ENCODE measurements around the gene NMRK2.

Gene NMRK2

GRCh38 chr19:3964256-3965194 lies 31.7 kb downstream of the NMRK2 start:
- TF ChIP-seq, protein P1, sequence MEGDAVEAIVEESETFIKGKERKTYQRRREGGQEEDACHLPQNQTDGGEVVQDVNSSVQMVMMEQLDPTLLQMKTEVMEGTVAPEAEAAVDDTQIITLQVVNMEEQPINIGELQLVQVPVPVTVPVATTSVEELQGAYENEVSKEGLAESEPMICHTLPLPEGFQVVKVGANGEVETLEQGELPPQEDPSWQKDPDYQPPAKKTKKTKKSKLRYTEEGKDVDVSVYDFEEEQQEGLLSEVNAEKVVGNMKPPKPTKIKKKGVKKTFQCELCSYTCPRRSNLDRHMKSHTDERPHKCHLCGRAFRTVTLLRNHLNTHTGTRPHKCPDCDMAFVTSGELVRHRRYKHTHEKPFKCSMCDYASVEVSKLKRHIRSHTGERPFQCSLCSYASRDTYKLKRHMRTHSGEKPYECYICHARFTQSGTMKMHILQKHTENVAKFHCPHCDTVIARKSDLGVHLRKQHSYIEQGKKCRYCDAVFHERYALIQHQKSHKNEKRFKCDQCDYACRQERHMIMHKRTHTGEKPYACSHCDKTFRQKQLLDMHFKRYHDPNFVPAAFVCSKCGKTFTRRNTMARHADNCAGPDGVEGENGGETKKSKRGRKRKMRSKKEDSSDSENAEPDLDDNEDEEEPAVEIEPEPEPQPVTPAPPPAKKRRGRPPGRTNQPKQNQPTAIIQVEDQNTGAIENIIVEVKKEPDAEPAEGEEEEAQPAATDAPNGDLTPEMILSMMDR (conservative IDR thresholded peaks at IDR 0.05): no peak
- no peak for TF ChIP-seq ZFX (IDR thresholded peaks at IDR 0.05)
- H3K27ac ChIP-seq: no peak overlapping the region

- no peak overlapping the region; the same call in 1 of the 2 replicates for H3K27ac ChIP-seq
- TF ChIP-seq, protein P1 (conservative IDR thresholded peaks at IDR 0.05): no peak
- no peak for TF ChIP-seq ZFX (IDR thresholded peaks at IDR 0.05)
These were observed 33.5 kb downstream of the NMRK2 start for GRCh38 chr19:3966051-3967017.

GRCh38 chr19:3967983-3968382 lies 35.1 kb downstream of the NMRK2 start:
- peak overlapping the region; percentile 82; the same call in 1 of the 2 replicates for H3K27ac ChIP-seq

- TF ChIP-seq, protein P1 (conservative IDR thresholded peaks at IDR 0.05): no peak
- no peak for TF ChIP-seq ZFX (IDR thresholded peaks at IDR 0.05)
- H3K27ac ChIP-seq: peak overlapping the region; percentile 82
These were observed 35.9 kb downstream of the NMRK2 start for GRCh38 chr19:3968556-3969434.

DNA sequence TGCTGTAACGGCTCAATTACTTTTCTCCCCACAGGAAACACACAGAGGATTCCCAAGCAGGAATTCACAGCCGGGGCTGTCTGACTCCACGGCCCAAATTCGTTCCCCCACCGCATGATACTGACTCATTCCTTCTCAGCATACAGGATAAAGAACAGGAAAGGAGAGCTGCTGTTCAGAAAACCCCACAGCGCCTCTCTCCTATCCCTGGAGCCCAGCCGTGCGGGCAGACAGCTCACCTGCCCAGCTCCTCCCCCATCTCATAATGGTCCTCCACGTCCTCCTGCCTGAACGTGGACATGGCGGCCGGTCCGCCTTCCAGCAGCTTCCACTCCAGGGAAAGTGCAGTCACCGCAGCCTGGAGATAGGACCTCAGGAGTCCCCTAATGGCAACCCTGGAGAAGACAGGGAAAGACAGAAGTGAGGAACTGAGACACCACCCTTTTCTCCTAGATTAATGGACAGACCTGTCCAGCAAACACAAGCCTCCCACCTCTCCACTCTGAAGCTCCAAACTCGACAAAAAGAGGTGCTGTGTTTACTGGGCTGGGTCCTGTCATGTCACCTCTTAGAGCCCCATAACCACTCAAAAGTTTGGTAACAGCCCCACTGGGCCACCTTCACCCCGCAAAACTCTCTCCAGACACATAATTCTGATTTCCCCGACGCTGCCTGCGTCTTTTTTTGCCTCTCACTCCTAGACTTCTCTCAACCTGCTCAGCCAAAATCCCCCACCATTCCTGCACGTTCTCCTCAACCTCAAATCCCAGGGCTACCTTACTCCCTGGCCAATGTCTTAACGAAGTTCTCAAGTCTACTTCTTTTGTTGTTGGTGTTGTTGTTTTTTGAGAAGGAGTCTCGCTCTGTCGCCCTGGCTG lies 36.8 kb downstream of the NMRK2 start:
- H3K27ac ChIP-seq: peak overlapping the region; percentile 82
- TF ChIP-seq, protein P1 (conservative IDR thresholded peaks at IDR 0.05): no peak
- TF ChIP-seq ZFX (IDR thresholded peaks at IDR 0.05): no peak

DNA sequence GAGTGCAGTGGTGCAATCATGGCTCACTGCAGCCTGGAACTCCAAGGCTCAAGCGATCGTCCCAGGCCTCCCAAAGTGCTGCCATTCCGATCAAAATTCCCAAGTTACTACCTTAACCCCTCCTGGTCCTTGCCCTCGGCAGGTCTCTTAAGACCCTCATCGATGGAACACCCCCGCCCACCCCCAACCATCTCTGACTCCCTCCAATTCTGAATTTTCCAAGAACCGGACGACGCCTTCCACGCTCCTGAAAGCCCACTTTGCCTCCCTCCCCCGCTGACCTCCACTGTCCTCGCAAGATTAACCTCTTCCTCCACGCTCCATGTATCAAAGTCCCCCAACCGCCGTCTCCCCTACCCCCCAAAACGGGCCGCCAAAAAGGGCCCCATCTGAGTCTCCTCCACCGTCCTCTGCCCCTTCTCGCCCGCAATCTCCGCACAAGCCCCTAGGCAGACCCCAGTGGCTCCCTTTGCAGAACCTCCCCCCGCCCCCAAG lies 37.5 kb downstream of the NMRK2 start:
- peak overlapping the region; percentile 82 for H3K27ac ChIP-seq
- TF ChIP-seq, protein P1 (conservative IDR thresholded peaks at IDR 0.05): no peak
- TF ChIP-seq ZFX (IDR thresholded peaks at IDR 0.05): no peak

All from C4-2B (cell line).